Amygdala (tissue), 56 donors: Measurements from ENCODE around the gene CUEDC2.

Experiments used
- DNase-seq, 56 donors: peaks; one replicate each; lab custom pipeline; 2025; lab: John Stamatoyannopoulos, UW

Gene CUEDC2

GRCh38 chr10:102412293-102412692, 20.1 kb downstream of the CUEDC2 start:
- no peak for DNase-seq

- no peak for DNase-seq
Observed at GRCh38 chr10:102411341-102412255, 20.8 kb downstream of the CUEDC2 start.

GRCh38 chr10:102410429-102411073, 21.8 kb downstream of the CUEDC2 start:
- DNase-seq: peak in 32 of 56 donors; percentile 7 to 76 (median 44)

GRCh38 chr10:102409604-102410428, 22.6 kb downstream of the CUEDC2 start:
- peak in 1 of 56 donors; percentile 50 for DNase-seq

- peak in 37 of 56 donors; percentile 12 to 75 (median 50) for DNase-seq
Observed at GRCh38 chr10:102408728-102409603, 23.4 kb downstream of the CUEDC2 start.

- DNase-seq: peak in 10 of 56 donors; percentile 10 to 44 (median 25)
Observed at GRCh38 chr10:102408131-102408727, 24.1 kb downstream of the CUEDC2 start.

- DNase-seq: no peak
Observed at GRCh38 chr10:102407425-102408130, 24.8 kb downstream of the CUEDC2 start.

- DNase-seq: no peak
Observed at GRCh38 chr10:102406815-102407214, 25.6 kb downstream of the CUEDC2 start.

- DNase-seq: no peak
Observed at GRCh38 chr10:102405632-102406031, 26.7 kb downstream of the CUEDC2 start.

GRCh38 chr10:102405108-102405571, 27.2 kb downstream of the CUEDC2 start:
- DNase-seq: no peak

- no peak for DNase-seq
Observed at GRCh38 chr10:102404361-102405107, 27.8 kb downstream of the CUEDC2 start.

GRCh38 chr10:102403115-102403514, 29.3 kb downstream of the CUEDC2 start:
- no peak for DNase-seq

GRCh38 chr10:102402512-102402896, 29.9 kb downstream of the CUEDC2 start:
- no peak for DNase-seq

GRCh38 chr10:102401735-102402511, 30.5 kb downstream of the CUEDC2 start:
- DNase-seq: no peak

GRCh38 chr10:102401342-102401654, 31.1 kb downstream of the CUEDC2 start:
- no peak for DNase-seq

GRCh38 chr10:102400598-102401341, 31.6 kb downstream of the CUEDC2 start:
- no peak for DNase-seq

GRCh38 chr10:102400076-102400475, 32.3 kb downstream of the CUEDC2 start:
- DNase-seq: peak in 1 of 56 donors; percentile 33
